NCI-H2107 (cell line): ENCODE data around the gene TMEM117.
"Not testable (repeated sequence)": the region's sequence is repeated elsewhere in the genome, so short reads cannot be mapped to it uniquely, and the experiment has no call there.

Experiments
- DNase-seq: peaks from one replicate; lab custom pipeline; 2025; lab: John Stamatoyannopoulos, UW

Gene TMEM117

GRCh38 chr12:44025499-44025898 is 189.6 kb downstream of the TMEM117 start:
- DNase-seq: no peak

DNA sequence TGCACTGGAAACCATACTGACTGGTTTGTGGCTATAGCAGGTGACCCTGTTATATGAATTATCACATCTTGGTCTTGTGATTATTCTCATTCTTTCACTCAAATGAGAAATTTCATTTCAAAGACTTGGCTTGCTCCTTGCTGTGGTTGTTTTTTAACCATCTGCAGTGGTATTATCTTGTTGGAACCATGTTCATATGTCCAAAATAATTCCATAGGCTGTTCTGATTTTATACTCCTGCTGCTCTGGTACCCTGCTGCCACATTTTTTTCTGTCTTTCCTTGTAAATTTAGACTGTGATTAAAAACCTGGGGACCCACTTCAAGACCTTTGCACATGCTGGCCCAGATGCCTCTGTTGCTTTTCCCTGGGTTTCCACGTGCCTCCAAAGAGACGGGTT is 190.2 kb downstream of the TMEM117 start:
- DNase-seq: no peak

DNA sequence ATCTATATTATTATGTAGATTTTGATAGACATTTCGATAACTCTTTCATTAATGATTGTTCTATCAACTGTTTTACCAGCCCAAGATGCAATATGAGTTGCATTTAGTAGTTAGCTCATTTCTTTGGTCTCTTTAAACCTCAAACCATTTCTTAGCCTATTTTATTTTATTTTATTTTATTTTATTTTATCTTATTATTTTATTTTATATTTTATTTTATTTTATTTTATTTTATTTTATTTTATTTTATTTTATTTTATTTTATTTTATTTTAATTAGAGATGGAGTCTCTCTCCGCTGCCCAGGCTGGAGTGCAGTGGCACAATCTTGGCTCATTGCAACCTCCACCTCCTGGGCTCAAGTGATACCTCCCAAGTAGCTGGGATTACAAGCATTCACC is 191.0 kb downstream of the TMEM117 start:
- DNase-seq: not testable (repeated sequence)

- no peak for DNase-seq
Measured at GRCh38 chr12:44029194-44029593, 193.3 kb downstream of the TMEM117 start.

DNA sequence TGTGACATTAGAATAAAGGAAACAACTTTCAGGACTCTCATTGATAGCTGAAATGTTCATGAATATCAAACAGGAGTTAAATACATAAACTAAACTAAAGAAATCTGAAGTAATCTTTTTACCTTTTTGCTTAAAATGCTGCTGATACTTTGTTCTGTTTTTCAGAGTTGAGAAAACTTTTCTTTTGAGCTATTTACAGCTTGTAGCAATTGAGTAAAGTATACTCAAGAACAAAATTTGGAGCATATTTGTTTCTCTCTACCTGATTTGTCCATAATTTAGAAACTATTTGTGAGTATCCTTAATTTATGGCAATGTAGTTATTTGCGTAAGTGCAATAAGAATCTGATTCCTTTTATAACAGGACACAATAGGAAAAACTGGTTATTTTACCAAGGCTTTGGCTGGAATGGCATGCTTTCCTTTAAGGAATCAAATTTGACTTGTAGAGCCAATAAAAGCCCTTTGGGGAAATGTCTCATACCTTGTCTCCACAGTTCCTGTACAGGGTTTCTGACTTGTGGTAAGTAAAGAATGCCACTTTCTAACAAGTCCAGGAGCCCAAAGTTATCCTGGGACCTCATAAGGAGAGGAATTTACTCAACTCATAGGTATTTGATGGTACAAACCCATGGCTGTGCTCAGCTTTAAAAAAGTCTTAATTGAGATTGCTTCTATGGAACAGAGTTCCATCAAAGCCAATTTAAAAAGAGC is 195.7 kb downstream of the TMEM117 start:
- DNase-seq: no peak

- DNase-seq: no peak
Measured at GRCh38 chr12:44034906-44035305, 199.0 kb downstream of the TMEM117 start.

- DNase-seq: no peak
Measured at GRCh38 chr12:44036875-44037443, 201.1 kb downstream of the TMEM117 start.

GRCh38 chr12:44038411-44038810 is 202.5 kb downstream of the TMEM117 start:
- no peak for DNase-seq

DNA sequence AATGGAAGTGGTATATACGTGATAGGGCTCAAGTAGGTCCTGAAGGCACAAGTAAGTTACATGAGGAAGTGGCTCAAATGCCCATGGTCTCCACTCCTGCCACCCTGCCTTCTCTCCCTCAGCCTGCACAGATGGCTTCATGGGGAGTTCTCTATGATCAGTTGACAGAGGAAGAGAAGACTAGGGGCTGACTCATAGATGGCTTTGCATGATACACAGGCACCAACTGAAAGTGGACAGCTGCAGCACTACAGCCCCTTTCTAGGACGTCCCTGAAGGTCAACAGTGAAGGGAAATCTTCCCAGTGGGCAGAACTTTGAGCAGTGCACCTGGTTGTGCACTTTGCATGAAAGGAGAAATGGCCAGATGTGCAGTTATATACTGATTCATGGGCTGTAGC is 208.6 kb downstream of the TMEM117 start:
- DNase-seq: not testable (repeated sequence)

DNA sequence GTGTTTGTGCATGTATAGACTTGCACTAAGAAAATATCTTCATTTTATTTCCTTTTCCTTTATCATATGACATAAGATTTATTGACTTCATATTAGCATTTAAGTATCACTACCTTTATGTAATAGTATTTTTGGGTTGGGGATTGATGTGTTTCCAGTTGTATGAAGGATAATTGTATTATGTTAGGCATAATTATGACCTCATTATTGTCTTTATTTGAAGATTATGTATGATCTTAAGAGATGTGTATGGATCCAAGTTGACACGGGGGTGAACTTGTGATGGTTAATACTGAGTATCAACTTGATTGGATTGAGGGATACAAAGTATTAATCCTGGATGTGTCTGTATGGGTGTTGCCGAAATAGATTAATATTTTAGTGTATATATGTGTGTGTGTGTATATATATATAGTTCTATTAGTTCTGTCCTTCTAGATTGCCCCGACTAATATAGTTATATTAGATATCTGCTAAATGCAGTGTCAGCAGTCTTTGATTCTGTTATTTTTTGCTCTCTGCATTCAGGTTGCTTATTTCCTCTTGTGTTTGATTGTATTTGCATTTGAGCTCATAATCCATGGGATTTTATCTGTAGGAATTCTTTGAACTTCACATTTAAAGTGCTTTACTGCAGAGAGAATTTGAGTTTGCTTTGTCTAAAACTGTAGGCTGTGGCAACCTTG is 211.0 kb downstream of the TMEM117 start:
- no peak for DNase-seq

DNA sequence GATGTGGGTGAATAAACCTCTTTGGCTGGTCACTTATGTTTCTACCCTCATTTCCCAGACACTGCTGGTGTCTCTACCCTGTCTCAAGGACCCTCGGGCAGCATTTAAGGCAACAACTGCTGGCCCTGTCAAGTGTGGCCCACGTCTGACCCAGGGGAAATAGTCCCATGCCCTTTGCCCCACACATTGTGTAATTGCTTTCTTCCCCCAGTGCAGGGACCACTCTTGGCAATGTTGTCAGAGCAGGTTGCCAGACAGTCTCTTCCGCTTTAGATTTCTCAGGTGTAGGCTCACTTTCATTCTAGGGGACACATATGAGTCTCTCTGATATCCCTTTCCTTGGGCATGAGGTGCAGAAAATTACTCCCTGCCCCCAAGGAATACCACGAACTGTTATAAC is 216.7 kb downstream of the TMEM117 start:
- no peak for DNase-seq

GRCh38 chr12:44053549-44054127 is 217.8 kb downstream of the TMEM117 start:
- no peak for DNase-seq

GRCh38 chr12:44054281-44054680 is 218.4 kb downstream of the TMEM117 start:
- DNase-seq: no peak

DNA sequence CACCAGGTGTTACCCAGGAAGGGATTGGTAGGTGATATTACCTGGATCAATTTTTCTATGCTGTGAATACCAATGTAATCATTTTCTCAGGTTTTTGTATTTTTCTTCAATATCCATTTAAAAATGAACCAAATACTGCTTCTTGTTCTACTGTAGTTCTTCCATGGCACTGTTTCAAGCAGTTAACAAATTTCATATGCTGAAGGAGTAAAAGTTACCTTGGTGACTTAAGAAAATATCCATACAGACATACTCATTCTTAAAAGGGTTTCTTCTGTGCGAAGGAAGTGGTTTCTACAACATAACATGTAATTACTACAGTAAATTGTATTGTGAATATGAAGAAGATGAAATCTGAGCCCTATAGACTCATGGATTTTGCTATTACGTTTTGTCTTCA is 222.5 kb downstream of the TMEM117 start:
- DNase-seq: no peak

- DNase-seq: no peak
Measured at GRCh38 chr12:44059476-44059875, 223.6 kb downstream of the TMEM117 start.

DNA sequence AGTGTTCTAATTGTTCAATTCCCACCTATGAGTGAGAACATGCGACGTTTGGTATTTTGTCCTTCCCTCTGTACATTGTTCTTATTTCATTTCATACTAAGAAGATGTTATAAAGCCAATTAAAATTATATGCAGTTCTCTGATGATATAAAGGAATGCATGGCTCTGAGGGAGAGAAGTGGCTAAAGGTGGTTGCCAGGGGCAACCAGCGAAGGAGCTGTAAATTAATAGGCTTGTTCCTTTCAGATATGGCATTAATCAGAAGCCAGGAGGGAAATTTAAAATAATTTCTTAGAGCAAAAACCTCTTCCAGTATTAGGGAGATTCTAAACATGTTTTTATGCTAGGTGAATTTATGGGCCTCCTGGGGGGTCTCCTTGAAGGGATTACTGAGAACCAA is 227.8 kb downstream of the TMEM117 start:
- no peak for DNase-seq

DNA sequence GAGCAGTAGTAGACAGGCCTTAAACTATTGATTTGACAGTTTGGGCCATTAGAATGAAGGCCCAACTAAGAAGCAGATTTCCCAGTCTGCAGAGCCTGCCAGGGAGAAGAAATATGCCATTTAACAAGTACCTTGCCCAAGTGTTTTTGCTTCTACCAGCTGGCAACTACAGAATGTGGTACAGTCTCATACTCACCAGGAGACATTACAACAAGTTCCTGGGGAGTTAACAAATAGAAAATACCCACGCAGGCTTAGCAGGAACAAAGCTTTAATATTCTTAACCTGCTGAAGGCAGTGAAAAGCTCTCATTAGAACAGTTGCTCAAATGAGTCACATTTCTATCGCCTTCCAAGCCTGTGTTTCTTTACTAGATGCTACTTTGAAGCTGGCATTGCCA is 241.0 kb downstream of the TMEM117 start:
- no peak for DNase-seq

- no peak for DNase-seq
Measured at GRCh38 chr12:44077294-44077693, 241.4 kb downstream of the TMEM117 start.

DNA sequence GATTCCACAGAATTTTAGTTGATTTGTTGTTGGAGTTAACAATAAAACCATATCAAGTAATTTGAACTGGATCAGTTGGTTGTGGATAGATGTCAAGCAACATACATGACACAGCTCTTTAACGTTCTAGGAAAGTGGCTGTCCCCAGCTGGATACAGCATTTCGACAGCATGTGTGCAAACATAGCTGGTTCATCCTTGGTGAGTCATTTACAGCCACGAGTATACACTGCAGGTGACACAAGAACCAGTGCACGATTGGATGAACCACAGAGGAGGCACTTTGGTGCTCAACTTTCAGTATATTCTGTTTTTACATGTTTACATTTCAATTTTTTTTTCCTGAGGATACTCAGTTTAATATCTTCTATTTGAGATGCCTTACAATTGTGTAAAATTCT is 242.4 kb downstream of the TMEM117 start:
- DNase-seq: no peak

GRCh38 chr12:44088647-44089046 is 252.8 kb downstream of the TMEM117 start:
- no peak for DNase-seq

DNA sequence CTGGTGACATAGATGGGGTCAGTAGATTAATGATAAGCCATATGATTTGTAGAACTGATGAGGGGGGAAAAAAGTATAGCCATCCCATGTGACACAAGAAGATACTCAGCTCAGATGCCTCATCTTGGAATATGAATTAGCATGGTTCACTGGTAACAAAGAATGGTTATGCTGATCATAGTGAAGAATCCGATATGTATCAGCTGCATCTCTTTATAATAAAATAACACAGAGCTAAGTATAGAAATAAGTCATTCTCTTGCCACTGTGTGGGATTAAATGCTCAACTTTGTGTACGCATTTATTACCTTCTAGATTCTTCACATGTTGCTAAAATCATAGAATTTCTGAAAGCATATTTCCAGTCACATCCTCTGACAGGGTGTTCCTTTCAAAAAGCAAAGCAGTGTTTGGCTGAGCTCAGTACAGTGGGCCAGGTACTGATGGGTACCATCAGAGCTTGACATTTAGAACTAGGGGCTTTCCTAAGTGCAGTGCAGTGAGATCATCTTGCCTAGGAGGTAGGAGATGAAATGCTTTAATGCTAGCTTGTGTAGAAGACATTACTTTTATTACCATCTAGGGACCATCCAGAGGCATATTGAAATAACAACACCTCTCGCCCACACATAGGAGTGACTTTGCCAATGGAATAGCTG is 256.2 kb downstream of the TMEM117 start:
- DNase-seq: no peak

GRCh38 chr12:44098786-44099185 is 262.9 kb downstream of the TMEM117 start:
- no peak for DNase-seq

GRCh38 chr12:44099486-44099885 is 263.6 kb downstream of the TMEM117 start:
- DNase-seq: no peak
